NOMO-1 treated with DMSO at 0.1 percent for 48 hours (cell line): ENCODE data around the gene OR2Y1.
A peak's percentile ranks its signal among the peaks of the same experiment; 100 is the strongest.
"Not testable (repeated sequence)": the region's sequence is repeated elsewhere in the genome, so short reads cannot be mapped to it uniquely, and the experiment has no call there.

ENCODE experiments used
- DNase-seq: peaks from one replicate; lab custom pipeline; 2025; ENCODE audit not compliant: unreplicated experiment; lab: John Stamatoyannopoulos, UW

The OR2Y1 gene, protein sequence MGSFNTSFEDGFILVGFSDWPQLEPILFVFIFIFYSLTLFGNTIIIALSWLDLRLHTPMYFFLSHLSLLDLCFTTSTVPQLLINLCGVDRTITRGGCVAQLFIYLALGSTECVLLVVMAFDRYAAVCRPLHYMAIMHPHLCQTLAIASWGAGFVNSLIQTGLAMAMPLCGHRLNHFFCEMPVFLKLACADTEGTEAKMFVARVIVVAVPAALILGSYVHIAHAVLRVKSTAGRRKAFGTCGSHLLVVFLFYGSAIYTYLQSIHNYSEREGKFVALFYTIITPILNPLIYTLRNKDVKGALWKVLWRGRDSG

DNA sequence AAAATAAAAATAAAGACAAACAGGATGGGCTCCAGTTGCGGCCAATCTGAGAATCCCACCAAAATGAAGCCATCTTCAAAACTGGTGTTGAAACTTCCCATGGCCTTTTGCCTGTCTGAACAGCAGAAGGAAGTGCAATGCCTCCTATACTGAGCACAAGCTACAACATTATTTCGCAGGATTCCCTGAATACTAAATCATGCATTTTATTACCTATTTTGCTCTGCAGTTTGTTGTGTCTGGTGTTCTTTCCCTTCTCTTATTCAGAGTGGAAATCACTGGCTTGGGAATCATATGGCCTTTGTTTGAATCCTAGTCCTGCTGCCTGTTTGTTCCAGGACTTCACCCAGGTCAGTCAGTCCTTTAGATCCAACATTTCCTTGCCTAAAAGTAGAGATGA, at the start of gene OR2Y1:
TSS of gene OR2Y1 (minus strand) at position 101 of the 400 bp plus-strand sequence. CDS start at position 101, 0 bp downstream.
- no peak for DNase-seq

DNA sequence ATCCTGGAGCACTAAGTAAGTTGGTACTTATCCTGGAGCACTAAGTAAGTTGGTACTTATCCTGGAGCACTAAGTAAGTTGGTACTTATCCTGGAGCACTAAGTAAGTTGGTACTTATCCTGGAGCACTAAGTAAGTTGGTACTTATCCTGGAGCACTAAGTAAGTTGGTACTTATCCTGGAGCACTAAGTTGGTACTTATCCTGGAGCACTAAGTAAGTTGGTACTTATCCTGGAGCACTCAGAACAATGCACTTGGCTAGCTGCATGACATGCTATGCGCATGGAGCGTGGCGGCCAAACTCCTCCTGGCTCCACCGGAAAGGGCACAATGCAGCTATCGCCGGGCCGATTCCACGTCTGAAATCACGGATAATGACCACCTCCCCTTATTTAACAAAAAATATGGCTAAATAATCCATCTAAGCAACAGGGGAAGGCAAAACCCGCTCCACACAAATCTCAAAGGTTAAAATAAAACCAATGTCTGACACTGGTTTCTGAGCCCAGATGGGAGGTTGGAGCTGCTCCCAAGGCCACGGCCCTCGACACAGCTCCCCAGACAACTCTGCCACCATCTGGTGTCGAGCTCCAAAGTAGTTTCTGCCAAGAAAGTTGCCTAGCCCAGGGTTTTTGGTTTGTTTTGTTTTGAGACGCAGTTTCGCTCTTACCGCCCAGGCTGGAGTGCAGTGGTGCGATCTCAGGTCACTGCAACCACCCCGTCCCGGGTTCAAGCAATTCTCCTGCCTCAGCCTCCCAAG, 49.0 kb upstream of the OR2Y1 start:
- not testable (repeated sequence) for DNase-seq

- DNase-seq: no peak
Observed at GRCh38 chr5:180787711-180788431, 48.0 kb upstream of the OR2Y1 start.

- DNase-seq: no peak
Observed at GRCh38 chr5:180786531-180787398, 46.9 kb upstream of the OR2Y1 start.

DNA sequence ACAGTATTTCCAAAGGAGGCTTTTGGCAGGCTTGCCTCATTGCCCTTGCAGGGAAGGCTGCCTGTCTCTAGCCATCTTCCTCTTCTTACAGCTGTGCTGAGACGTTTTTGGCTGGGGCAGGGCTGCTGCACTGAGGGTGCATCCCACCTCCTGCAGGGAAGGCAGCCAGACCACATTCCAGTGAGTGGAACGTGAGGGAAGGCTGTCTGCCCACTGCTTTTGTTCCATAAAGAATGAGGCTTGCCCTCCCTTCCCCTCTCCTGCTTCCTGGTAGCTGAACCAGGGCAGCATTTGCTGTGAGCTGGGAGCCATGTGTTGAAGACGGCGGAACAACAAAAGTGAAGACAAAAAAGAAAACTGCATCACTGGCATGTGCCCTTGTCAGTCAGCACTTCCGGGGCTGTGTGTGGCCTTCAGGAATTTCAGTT, 46.0 kb upstream of the OR2Y1 start:
- no peak for DNase-seq

GRCh38 chr5:180785121-180785781, 45.4 kb upstream of the OR2Y1 start:
- DNase-seq: no peak

- peak; percentile 37 for DNase-seq
Observed at GRCh38 chr5:180784497-180785097, 44.7 kb upstream of the OR2Y1 start.

DNA sequence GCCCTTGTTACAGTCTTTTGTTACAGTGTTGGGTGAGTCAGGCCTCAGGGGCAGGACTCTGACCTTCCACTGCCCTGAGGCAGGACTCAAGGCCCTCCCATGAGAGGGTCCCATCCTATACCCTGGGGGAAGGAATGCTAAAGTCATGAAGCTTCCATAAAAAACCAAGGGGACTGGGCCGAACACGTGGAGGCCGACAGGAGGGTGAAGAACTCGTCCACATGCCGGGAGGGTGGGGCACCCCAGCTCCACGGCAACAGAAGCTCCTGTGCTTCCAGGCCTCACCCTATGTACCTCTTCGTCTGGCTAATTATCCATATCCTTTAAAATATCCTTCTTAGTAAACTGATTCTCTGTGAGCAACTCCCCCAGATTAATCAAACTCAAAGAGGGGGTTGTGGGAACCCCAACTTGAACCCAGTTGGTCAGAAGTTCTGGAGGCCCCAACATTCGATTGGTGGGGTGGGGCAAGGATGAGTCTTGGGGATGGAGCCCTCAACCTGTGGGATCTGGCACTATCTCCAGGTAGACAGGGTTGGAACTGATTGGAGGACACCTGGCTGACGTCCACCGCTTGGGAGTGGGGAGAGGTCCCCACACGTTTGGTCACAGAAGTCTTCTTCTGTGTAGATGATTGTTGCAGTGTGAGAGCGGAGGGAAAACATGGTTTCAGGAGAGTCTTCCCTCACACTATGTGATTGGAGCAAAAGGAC, 43.6 kb upstream of the OR2Y1 start:
- no peak for DNase-seq

GRCh38 chr5:180782748-180783147, 42.9 kb upstream of the OR2Y1 start:
- DNase-seq: no peak

GRCh38 chr5:180781900-180782326, 42.1 kb upstream of the OR2Y1 start:
- not testable (repeated sequence) for DNase-seq

- DNase-seq: no peak
Observed at GRCh38 chr5:180779985-180780610, 40.2 kb upstream of the OR2Y1 start.

DNA sequence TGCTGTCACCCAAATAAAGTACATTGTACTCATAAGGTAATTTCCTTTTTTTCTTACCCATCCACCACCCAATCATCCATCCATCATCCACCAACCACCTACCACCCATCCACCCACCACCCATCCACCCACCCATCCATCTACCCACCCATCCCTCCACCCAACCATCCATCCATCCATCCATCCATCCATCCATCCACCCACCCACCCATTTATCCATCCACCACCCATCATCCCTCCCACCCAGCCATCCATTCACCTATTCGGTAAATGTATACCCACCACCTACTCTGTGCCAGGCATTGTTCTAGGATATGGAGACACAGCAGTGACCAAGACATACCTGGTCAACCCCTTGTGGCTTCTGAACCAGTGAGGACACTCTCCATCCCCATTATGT, 37.6 kb upstream of the OR2Y1 start:
- no peak for DNase-seq

DNA sequence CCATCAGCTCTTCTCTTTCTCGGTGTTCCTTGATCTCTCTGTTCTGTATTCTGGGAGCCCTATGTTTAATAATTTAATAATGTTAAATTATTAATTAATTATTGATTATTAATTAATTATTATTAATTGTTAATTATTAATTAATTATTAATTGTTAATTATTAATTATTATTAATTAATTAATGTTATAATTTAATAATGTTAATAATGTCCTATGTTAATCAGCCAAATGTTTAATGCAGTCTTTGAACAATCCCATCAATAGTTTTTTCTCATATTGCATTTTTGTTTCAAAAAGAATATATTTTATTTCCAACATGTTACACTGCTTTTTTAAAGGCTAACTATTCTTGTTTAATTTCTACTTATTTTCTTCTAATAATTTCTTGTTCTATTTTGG, 36.5 kb upstream of the OR2Y1 start:
- no peak for DNase-seq

GRCh38 chr5:180775624-180776023, 35.8 kb upstream of the OR2Y1 start:
- DNase-seq: no peak

- DNase-seq: no peak
Observed at GRCh38 chr5:180771839-180772238, 32.0 kb upstream of the OR2Y1 start.

GRCh38 chr5:180769821-180770220, 30.0 kb upstream of the OR2Y1 start:
- DNase-seq: no peak

GRCh38 chr5:180755601-180756000, 15.7 kb upstream of the OR2Y1 start:
- no peak for DNase-seq

DNA sequence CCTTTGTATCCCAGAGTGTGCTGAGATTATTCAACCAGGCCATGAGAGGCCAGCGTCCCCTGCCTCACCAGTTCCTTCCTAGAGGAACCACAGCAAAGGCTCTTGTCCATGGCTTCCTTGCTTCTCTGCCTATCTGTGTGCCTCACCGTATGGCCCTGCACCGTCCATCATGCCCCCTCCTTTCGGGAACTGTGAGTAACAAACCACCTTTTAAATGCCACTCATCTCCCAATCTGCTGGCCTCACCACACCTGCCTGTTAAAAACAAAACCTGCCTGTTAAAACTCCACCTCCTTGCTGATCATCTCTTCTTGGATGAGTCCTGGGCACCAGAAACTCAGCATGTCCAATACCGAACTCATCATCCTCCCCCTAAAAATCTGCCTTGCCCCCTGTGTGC, 4.4 kb upstream of the OR2Y1 start:
- no peak for DNase-seq

DNA sequence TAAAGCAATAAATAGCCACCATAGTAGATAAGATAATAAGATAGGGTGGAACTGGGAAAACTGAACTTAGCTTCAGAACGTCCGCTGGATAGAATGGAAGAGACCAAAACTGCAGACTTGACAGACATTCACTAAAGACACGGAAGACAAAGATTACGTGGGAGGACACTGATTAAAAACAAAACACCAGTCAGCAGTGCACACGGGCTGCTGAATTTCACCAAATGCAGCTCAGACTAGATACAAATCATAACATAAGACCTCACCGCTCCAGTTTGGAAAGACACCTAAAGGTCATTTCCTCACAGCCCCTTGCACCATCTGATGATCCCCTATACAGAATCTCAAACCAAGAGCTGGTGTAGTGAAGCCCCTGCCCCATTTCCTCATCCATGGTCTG, 2.9 kb upstream of the OR2Y1 start:
- no peak for DNase-seq
